Medulla oblongata (tissue), 1 donor: Measurements from ENCODE around the gene MAL.

Experiments used
- DNase-seq: peaks from one replicate; pipeline ENCODE4 v3.0.0-alpha.2; 2015; ENCODE audit errors: extremely low spot score

MAL gene

GRCh38 chr2:95048825-95049682 lies 23.5 kb downstream of the MAL start:
- no peak for DNase-seq

GRCh38 chr2:95049683-95049955 lies 24.1 kb downstream of the MAL start:
- no peak for DNase-seq

- DNase-seq: no peak
These were observed 24.5 kb downstream of the MAL start for GRCh38 chr2:95049961-95050360.

GRCh38 chr2:95050385-95051300 lies 25.1 kb downstream of the MAL start:
- no peak for DNase-seq

- DNase-seq: no peak
These were observed 26.1 kb downstream of the MAL start for GRCh38 chr2:95051626-95052025.

GRCh38 chr2:95052307-95052706 lies 26.8 kb downstream of the MAL start:
- DNase-seq: no peak

- no peak for DNase-seq
These were observed 27.4 kb downstream of the MAL start for GRCh38 chr2:95052804-95053479.

- DNase-seq: no peak
These were observed 28.0 kb downstream of the MAL start for GRCh38 chr2:95053543-95053942.

- DNase-seq: no peak
These were observed 28.5 kb downstream of the MAL start for GRCh38 chr2:95054016-95054415.

GRCh38 chr2:95055262-95055661 lies 29.8 kb downstream of the MAL start:
- no peak for DNase-seq

GRCh38 chr2:95056044-95056443 lies 30.5 kb downstream of the MAL start:
- no peak for DNase-seq

GRCh38 chr2:95056461-95057459 lies 31.3 kb downstream of the MAL start:
- peak; percentile 63 for DNase-seq

- DNase-seq: peak; percentile 96
These were observed 32.2 kb downstream of the MAL start for GRCh38 chr2:95057535-95058370.

GRCh38 chr2:95058466-95058988 lies 33.0 kb downstream of the MAL start:
- no peak for DNase-seq

GRCh38 chr2:95058989-95059641 lies 33.6 kb downstream of the MAL start:
- DNase-seq: peak; percentile 47

GRCh38 chr2:95059656-95060370 lies 34.3 kb downstream of the MAL start:
- DNase-seq: no peak

- peak; percentile 84 for DNase-seq
These were observed 35.1 kb downstream of the MAL start for GRCh38 chr2:95060446-95061118.

GRCh38 chr2:95061119-95061512 lies 35.6 kb downstream of the MAL start:
- DNase-seq: no peak
